Stimulated activated CD8-positive, alpha-beta memory T cell treated with anti-CD3 and anti-CD28 coated beads, Interleukin-7, amount 100 ng/mL, for 48 hours (primary cell): ENCODE data around the gene BEST1.
"Not testable (repeated sequence)": the region's sequence is repeated elsewhere in the genome, so short reads cannot be mapped to it uniquely, and the experiment has no call there.

Experiments used
- DNase-seq, 2 donors: peaks; one replicate each; pipeline ENCODE4 v3.0.0-alpha.2; 2020; ENCODE audit warnings: low read depth in 1 of 2; ENCODE audit errors: extremely low read depth in 1 of 2

BEST1 gene

GRCh38 chr11:61947486-61948210 is 2.5 kb upstream of the BEST1 start:
- DNase-seq = no peak

DNA sequence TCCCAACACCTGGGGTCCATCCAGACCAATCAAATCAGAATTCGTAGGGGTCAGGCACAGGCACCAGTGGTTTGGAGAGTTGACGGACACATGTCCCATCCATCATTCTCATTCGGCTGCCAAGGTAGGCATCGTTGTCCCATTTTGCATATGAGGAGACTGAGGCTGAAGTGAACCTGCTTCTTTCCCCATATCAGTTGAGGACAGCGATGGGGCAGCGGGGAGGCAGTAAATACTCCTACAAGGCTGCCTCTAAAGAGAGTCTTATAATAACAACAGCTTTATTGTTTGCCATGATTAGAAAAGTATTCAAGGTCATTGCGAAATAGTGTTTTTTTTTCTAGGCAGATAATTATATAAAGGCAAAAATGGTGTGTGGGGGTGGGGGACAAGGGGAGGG is 1.6 kb upstream of the BEST1 start:
- no peak for DNase-seq

DNA sequence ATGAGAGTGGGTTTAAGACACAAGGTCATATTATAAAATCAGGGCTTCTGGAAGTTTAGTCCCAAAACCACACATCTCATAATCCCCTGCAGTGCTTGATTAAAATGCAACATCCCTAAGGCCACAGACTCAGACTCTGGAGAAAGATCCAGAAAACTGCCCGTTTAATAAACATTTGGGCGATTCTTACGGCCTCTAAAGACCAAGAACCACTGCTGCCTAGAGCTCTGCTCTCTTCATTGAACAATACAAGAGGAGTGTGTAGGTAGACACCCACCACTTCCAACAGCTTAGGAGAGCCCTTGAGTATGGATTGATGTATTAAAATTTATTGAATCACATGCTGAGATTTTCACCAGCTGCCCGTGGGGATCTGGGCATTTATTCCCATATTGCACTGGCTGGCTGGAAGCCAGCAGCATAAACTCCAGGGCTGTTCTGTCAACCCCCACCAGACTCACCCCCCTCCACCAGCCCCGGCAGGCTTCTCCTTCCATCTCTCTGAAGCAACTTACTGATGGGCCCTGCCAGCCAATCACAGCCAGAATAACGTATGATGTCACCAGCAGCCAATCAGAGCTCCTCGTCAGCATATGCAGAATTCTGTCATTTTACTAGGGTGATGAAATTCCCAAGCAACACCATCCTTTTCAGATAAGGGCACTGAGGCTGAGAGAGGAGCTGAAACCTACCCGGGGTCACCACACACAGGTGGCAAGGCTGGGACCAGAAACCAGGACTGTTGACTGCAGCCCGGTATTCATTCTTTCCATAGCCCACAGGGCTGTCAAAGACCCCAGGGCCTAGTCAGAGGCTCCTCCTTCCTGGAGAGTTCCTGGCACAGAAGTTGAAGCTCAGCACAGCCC is 749 bp upstream of the BEST1 start:
- DNase-seq = no peak

- DNase-seq = no peak
Observed at GRCh38 chr11:61951484-61952135, 1.5 kb downstream of the BEST1 start.

DNA sequence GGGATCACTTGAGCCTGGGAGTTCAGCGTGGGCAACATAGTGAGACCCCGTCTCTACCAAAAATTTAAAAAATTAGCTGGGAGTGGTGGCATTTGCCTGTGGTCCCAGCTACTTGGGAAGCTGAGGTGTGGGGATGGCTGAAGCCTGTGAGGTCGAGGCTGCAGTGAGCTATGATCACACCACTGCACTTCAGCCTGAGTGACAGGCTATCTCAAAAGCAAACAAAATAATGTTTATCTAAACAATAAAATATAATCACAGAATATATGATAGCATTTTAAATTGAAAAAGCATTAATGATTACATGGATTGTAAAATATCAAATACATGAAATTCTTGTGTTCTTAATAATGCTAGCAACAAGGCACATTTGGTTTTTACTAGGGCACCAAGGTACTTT is 2.7 kb downstream of the BEST1 start:
- DNase-seq = no peak

DNA sequence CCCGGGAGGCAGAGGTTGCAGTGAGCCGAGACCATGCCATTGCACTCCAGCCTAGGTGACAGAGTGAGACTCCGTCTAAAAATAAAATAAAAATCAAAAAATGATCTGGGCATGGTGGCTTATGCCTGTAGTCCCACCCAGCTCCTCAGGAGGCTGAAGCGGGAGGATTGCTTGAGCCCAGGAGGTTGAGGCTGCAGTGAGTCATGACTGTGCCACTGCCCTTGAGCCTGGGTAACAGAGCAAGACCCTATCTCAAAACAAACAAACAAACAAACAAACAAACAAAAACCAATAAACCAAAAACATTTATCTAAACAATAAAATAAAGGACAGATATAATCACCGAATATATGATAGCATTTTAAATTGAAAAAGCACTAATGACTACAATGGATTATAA is 3.5 kb downstream of the BEST1 start:
- DNase-seq = not testable (repeated sequence)

GRCh38 chr11:61954106-61954850 is 4.1 kb downstream of the BEST1 start:
- DNase-seq = no peak

- DNase-seq = no peak
Observed at GRCh38 chr11:61954851-61955421, 4.8 kb downstream of the BEST1 start.

DNA sequence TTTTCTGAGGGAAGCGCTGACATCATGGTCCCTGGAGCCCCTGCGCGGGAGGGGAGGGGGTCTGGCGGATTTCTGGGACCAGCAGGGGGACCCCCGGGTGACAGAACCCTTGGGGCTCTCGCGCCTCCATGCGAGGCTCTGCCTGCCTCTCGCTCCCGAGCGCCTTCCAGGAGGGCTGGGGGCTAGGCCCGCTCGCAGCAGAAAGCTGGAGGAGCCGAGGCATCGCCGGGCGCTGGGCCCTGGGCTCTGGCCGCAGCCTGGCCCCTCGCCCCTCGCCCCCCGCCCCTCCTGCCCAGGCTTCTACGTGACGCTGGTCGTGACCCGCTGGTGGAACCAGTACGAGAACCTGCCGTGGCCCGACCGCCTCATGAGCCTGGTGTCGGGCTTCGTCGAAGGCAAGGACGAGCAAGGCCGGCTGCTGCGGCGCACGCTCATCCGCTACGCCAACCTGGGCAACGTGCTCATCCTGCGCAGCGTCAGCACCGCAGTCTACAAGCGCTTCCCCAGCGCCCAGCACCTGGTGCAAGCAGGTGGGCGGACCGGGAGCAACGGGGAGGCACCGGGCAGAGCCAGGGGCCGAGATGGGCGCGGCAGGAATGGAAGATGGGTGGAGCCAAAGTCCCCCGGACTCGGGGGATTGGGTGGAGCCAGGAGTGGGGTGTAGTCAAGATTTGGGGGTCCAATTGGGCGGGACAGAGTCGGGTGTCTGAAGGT is 5.4 kb downstream of the BEST1 start:
- DNase-seq = no peak

DNA sequence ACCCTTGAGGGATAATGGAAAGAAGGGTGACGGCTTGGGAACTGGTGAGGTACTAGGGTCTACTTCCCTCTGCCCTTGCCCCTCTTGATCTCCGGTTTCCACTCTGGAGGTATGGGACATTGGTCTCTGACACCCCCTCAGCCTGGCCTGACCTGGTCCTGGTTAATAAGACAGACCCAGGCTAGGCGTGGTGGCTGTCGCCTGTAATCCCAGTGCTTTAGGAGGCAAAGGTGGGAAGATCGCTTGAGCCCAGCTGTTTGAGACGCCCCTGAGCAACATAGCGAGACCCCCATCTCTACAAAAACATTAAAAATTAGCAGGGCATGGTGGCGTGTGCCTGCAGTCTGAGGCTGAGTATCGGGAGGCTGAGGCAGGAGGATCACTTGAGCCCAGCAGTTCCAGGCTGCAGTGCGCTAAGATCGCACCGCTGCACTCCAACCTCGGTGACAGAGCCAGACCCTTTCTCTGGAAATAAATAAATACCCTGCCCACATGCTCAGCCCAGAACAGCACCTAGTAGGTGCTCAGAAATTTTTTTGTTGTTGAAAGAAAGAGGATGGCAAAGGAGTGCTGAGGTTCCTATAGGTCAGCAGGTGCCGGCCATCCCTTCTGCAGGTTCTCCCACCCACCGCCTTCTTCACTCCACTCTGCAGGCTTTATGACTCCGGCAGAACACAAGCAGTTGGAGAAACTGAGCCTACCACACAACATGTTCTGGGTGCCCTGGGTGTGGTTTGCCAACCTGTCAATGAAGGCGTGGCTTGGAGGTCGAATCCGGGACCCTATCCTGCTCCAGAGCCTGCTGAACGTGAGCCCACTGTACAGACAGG is 6.3 kb downstream of the BEST1 start:
- DNase-seq = no peak

- DNase-seq = no peak
Observed at GRCh38 chr11:61957021-61957770, 7.0 kb downstream of the BEST1 start.

DNA sequence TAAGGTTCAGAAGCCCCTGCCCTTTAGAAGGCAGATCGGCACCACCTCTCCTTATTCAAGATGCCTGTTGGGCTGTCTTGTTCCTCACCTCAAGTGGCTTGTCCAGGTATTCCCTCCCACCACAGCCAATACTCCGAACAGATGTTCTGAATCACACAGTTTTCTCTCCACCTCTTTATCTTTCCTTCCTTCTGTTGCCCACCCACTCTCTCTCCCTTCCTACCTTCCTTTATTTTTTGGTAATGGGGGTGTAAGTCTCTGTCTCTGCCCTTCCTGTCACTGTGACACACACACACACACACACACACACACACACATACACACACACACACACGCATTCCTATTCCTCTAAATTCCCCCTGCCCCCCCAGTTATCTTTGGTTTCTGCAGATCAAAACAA is 8.4 kb downstream of the BEST1 start:
- DNase-seq = no peak

DNA sequence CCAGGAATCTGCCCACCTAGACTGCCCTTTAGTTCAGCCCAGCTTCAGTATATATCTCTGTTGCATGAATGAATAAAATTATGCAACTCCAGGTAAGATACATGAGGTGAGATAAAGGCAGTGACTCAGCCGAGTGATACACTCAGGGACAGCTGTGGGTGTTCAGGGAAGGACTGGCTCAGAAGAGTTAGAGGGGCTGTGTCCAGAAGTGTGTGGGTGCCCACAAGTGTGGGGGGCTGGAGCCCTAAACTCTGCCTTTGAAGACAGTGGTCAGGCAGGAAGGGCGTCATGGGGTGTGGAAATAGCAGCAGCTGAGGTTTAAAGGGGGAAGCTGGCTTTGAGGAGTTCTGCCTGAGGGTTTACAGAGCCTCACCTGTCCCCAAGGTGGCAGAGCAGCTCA is 9.0 kb downstream of the BEST1 start:
- DNase-seq = no peak

DNA sequence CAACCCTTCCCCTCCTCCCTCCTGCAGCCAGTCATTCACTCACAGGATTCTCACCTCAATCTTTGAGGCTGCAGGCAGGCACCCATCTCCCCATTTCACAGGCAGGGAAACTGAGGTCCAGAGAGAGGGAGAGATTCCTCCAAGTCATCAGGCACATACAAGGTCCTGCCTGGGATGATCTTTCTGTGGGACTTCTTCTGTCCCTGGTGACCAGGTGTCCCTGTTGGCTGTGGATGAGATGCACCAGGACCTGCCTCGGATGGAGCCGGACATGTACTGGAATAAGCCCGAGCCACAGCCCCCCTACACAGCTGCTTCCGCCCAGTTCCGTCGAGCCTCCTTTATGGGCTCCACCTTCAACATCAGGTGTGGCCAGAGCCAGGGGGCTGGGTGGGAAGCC is 9.5 kb downstream of the BEST1 start:
- no peak for DNase-seq

GRCh38 chr11:61960532-61960931 is 10.4 kb downstream of the BEST1 start:
- no peak for DNase-seq

DNA sequence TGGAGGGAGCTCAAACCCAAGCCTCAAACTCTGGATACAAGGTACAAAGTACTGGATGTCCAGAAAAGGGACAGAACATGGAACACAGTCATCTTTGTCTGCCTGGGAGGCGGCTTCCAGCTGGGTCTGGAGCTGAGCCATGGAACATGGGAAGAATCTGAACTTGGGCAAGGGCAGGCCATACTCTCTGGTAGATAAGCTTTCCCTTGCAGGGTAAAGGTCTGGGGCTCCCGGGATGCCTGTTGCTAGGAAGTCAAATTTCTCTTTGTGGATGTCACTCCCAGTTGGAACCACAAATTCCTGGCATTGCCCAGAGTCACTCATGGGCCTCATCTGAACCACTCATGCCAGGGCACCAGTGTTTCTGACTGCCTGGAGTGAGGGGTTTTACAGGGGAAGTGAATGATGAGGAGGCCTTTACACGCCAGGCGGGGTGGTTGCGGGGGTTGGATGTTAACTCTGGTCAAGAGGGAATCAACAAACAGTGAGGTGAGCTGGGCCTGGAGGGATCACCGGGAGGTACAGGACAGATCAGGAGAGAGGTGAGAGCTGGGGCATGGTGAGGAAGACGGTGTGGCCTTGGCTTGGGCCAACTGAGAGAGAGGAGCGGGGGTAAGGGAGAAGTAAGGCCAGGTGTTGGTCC is 11.5 kb downstream of the BEST1 start:
- no peak for DNase-seq

GRCh38 chr11:61962213-61963015 is 12.3 kb downstream of the BEST1 start:
- DNase-seq = no peak

DNA sequence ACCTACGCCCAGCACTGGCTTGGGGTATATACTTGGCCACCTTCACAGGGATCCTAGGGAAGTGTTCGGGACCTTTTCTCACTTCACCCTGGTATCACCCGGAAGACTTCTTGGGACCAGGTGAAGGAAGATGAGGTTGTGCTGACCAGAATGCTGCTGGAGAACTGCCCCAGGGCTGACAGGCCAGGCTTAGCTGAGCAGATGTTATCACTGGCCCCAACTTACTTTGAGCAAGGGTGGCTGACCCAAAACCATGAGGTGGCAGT is 12.8 kb downstream of the BEST1 start:
- no peak for DNase-seq
